Liver (tissue), 9 donors: ENCODE results near the gene NXPH3. TPM values are rescaled to one million over a fixed set of nuclear protein-coding genes. Genes with fewer than 3 reads are reported as not detected.
A peak's percentile ranks its signal among the peaks of the same experiment; 100 is the strongest.

Experiments
- DNase-seq: peaks from one replicate; pipeline ENCODE4 v3.0.0-alpha.2; 2017; ENCODE audit warnings: low spot score
- H3K27ac ChIP-seq, 2 donors: one replicate each; pipeline ENCODE4 v1.7.0; 2013; ENCODE audit warnings: inconsistent platforms in 2 of 2, low read length in 2 of 2, control low read depth in 1 of 2, low read depth in 1 of 2, mild to moderate bottlenecking in 1 of 2
- H3K27me3 ChIP-seq, 4 donors: one replicate each; pipeline versions ENCODE4 v1.6.1 to v1.7.0; 2013; ENCODE audit warnings: low read length in 3 of 4, inconsistent platforms in 1 of 4, mild to moderate bottlenecking in 1 of 4, moderate library complexity in 1 of 4; ENCODE audit not compliant: control insufficient read depth in 4 of 4, insufficient read depth in 4 of 4
- H3K36me3 ChIP-seq, 4 donors: one replicate each; pipeline versions ENCODE4 v1.6.1 to v1.7.0; 2013; ENCODE audit warnings: low read length in 3 of 4, mild to moderate bottlenecking in 3 of 4, low read depth in 1 of 4, moderate library complexity in 1 of 4; ENCODE audit not compliant: control insufficient read depth in 4 of 4, insufficient read depth in 3 of 4
- H3K4me1 ChIP-seq, 4 donors: one replicate each; pipeline versions ENCODE4 v1.6.1 to v1.7.0; 2013; ENCODE audit warnings: low read length in 3 of 4, mild to moderate bottlenecking in 3 of 4, moderate library complexity in 1 of 4; ENCODE audit not compliant: control insufficient read depth in 4 of 4, insufficient read depth in 4 of 4
- H3K4me3 ChIP-seq, 3 donors: one replicate each; pipeline versions ENCODE4 v1.6.1 to v1.7.0; 2013; ENCODE audit warnings: low read length in 3 of 3, control low read depth in 1 of 3, low read depth in 1 of 3, mild to moderate bottlenecking in 1 of 3
- H3K9ac ChIP-seq, 2 donors: one replicate each; pipeline ENCODE4 v1.7.0; 2013; ENCODE audit warnings: low read length in 2 of 2, mild to moderate bottlenecking in 2 of 2, moderate library complexity in 2 of 2, control low read depth in 1 of 2, low read depth in 1 of 2
- H3K9me3 ChIP-seq, 4 donors: one replicate each; pipeline versions ENCODE4 v1.6.1 to v1.7.0; 2013; ENCODE audit warnings: low read length in 3 of 4; ENCODE audit not compliant: control insufficient read depth in 4 of 4
- ATF3 ChIP-seq: IDR thresholded peaks from 2 replicates; pipeline ENCODE4 v1.6.1; 2016; ENCODE audit warnings: antibody characterized with exemption
- CTCF ChIP-seq: fragments of 150-350 bp; IDR thresholded peaks from 2 replicates; pipeline ENCODE4 v1.5.1; 2017; ENCODE audit warnings: improper control_type of control experiment, low read depth, low read length; ENCODE audit not compliant: missing input control
- EGR1 ChIP-seq, 2 donors: IDR thresholded peaks; 2 replicates each; pipeline ENCODE4 v1.6.1; 2016 to 2018; ENCODE audit warnings: antibody characterized with exemption in 2 of 2, low read depth in 2 of 2
- FOXA1 ChIP-seq: IDR thresholded peaks from 2 replicates; pipeline ENCODE4 v1.6.1; 2016; ENCODE audit warnings: antibody characterized with exemption
- FOXA2 ChIP-seq: IDR thresholded peaks from 2 replicates; pipeline ENCODE4 v1.6.1; 2016; ENCODE audit warnings: antibody characterized with exemption
- GABPA ChIP-seq, 2 donors: IDR thresholded peaks in 1 of 2; conservative IDR thresholded peaks in 1 of 2; 2 replicates each; pipeline ENCODE4 v1.6.1; 2016; ENCODE audit warnings: antibody characterized with exemption in 2 of 2, mild to moderate bottlenecking in 1 of 2, moderate library complexity in 1 of 2
- HNF4A ChIP-seq, 2 donors: conservative IDR thresholded peaks; 2 replicates each; pipeline ENCODE4 v1.6.1; 2016; ENCODE audit warnings: antibody characterized with exemption in 2 of 2, mild to moderate bottlenecking in 2 of 2
- HNF4G ChIP-seq: IDR thresholded peaks from 2 replicates; pipeline ENCODE4 v1.6.1; 2016; ENCODE audit warnings: antibody characterized with exemption
- JUND ChIP-seq, 2 donors: IDR thresholded peaks; 2 replicates each; pipeline ENCODE4 v1.6.1; 2016; ENCODE audit warnings: antibody characterized with exemption in 2 of 2
- NR2F2 ChIP-seq: IDR thresholded peaks from 2 replicates; pipeline ENCODE4 v1.6.1; 2016; ENCODE audit warnings: antibody characterized with exemption
- RAD21 ChIP-seq, 2 donors: IDR thresholded peaks; 2 replicates each; pipeline ENCODE4 v1.6.1; 2016; ENCODE audit warnings: antibody characterized with exemption in 2 of 2, mild to moderate bottlenecking in 2 of 2
- REST ChIP-seq: IDR thresholded peaks from 2 replicates; pipeline ENCODE4 v1.6.1; 2016; ENCODE audit warnings: antibody characterized with exemption, mild to moderate bottlenecking
- RXRA ChIP-seq, 2 donors: IDR thresholded peaks; 2 replicates each; pipeline ENCODE4 v1.6.1; 2017 to 2018; ENCODE audit warnings: antibody characterized with exemption in 2 of 2, mild to moderate bottlenecking in 1 of 2
- SP1 ChIP-seq: IDR thresholded peaks from 2 replicates; pipeline ENCODE4 v1.6.1; 2018; ENCODE audit warnings: antibody characterized with exemption, mild to moderate bottlenecking
- TAF1 ChIP-seq: conservative IDR thresholded peaks from 2 replicates; pipeline ENCODE4 v1.6.1; 2016; ENCODE audit warnings: antibody characterized with exemption, mild to moderate bottlenecking
- YY1 ChIP-seq: IDR thresholded peaks from 2 replicates; pipeline ENCODE4 v1.6.1; 2016; ENCODE audit warnings: antibody characterized with exemption, mild to moderate bottlenecking
- WGBS: extraction: QIAGEN DNeasy Blood & Tissue Kit; methylation state at CpG from one replicate; pipeline ENCODE4 v1.1.7; 2013; 5-methylcytosine and 5-hydroxymethylcytosine counted together
- polyA plus RNA-seq, 2 donors: library from polyadenylated mRNA; stranded (reverse) in 1 of 2; unstranded in 1 of 2; fragments of 200-250 nt in 1 of 2; fragments of >200 nt in 1 of 2; fragmentation: Nextera tagmentation in 1 of 2; extraction: Ambion mirVana in 1 of 2; gene quantifications; one replicate each; pipeline versions ENCODE4 v1.2.1 to v1.2.3, GENCODE V29; 2013 to 2015
- total RNA-seq, 2 donors: library from RNA; depleted of rRNA; stranded (reverse); fragments of >200 nt; gene quantifications; one replicate each; pipeline ENCODE4 v1.2.3, GENCODE V29; 2014
- TF ChIP-seq, protein P1 (sequence below): IDR thresholded peaks from 2 replicates; pipeline ENCODE4 v1.6.1; 2016; ENCODE audit warnings: antibody characterized with exemption
- TF ChIP-seq, protein P2 (sequence below): IDR thresholded peaks from 2 replicates; pipeline ENCODE4 v1.6.1; 2016; ENCODE audit warnings: antibody characterized with exemption
- donor health status: healthy.
- donor health status: healthy.
- donor health status: healthy.
- donor health status: healthy.
- donor health status: healthy.

NXPH3 gene
- total and polyA plus RNA-seq, 4 donors = 0.17 to 0.22 TPM; not detected in 2

DNA sequence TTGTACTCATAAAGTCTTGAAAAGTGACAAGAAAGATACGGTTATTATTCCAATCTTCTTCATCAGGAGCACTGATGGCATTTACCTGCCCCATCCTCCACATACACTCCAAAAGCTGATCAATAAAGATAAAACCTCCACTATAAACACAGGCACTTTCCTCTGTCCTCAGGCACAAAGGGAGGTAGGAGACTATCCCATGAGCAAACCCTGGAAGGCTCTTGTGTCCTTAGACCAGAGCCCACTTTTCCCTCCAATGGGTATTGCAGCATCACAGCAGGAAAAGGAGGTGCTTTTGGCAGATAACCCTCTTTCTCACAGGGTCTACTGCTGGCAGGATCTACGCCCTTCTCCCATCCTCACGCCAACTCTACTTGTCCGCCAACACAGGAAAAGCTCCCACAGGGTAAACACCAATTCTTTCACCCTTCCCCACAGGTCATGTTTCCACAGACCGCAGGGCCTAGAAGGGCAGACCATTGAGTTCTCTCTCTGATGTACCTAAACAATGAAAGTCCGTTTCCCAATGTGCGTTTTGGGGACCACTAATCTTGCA lies 28.7 kb downstream of the NXPH3 start:
- H3K9me3 ChIP-seq = no peaks in the 10 kb centered on the region
- TF ChIP-seq CTCF (no peak), NR2F2 (peak; percentile 40)
- no peaks in the 10 kb centered on the region for H3K27me3 ChIP-seq
- no peak for DNase-seq
- no peak overlapping the region for H3K4me3 ChIP-seq
- peaks cover 9 to 53% (median 42%) of the 10 kb centered on the region in 4 donors for H3K36me3 ChIP-seq
- no peak overlapping the region for H3K27ac ChIP-seq
- H3K4me1 ChIP-seq = no peaks in the 10 kb centered on the region
- 89% methylated on average over 7 of the region's 7 CpGs for WGBS
- no peak overlapping the region for H3K9ac ChIP-seq

- Histone ChIP-seq H3K9ac (no peak overlapping the region), H3K27ac (no peak overlapping the region), H3K27me3 (no peaks in the 10 kb centered on the region), H3K4me1 (peaks cover 6 to 29% (median 22%) of the 10 kb centered on the region in 4 donors), H3K36me3 (peaks cover 0 to 27% (median 23%) of the 10 kb centered on the region in 4 donors), H3K4me3 (no peak overlapping the region), H3K9me3 (no peaks in the 10 kb centered on the region)
- WGBS = 31% methylated on average over 5 of the region's 5 CpGs
- no peak for DNase-seq
- TF ChIP-seq HNF4A (conservative IDR thresholded peaks at IDR 0.05) = peak; percentile 41 to 52
- TF ChIP-seq, protein P1, sequence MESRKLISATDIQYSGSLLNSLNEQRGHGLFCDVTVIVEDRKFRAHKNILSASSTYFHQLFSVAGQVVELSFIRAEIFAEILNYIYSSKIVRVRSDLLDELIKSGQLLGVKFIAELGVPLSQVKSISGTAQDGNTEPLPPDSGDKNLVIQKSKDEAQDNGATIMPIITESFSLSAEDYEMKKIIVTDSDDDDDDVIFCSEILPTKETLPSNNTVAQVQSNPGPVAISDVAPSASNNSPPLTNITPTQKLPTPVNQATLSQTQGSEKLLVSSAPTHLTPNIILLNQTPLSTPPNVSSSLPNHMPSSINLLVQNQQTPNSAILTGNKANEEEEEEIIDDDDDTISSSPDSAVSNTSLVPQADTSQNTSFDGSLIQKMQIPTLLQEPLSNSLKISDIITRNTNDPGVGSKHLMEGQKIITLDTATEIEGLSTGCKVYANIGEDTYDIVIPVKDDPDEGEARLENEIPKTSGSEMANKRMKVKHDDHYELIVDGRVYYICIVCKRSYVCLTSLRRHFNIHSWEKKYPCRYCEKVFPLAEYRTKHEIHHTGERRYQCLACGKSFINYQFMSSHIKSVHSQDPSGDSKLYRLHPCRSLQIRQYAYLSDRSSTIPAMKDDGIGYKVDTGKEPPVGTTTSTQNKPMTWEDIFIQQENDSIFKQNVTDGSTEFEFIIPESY = peak; percentile 29
- TF ChIP-seq, protein P2, sequence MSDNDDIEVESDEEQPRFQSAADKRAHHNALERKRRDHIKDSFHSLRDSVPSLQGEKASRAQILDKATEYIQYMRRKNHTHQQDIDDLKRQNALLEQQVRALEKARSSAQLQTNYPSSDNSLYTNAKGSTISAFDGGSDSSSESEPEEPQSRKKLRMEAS = peak; percentile 31
- no peak for TF ChIP-seq EGR1 (IDR thresholded peaks at IDR 0.05; ENCODE audit: low read depth in 2 of 2)
- peak; percentile 55 for TF ChIP-seq YY1
- TF ChIP-seq FOXA1 = no peak
- TF ChIP-seq TAF1 = no peak
- TF ChIP-seq HNF4G = peak; percentile 32
- no peak for TF ChIP-seq ATF3
- no peak for TF ChIP-seq REST
- TF ChIP-seq CTCF = no peak
- TF ChIP-seq NR2F2 = no peak
- no peak for TF ChIP-seq SP1
- TF ChIP-seq GABPA (IDR thresholded peaks at IDR 0.05 in 1 of 2, conservative IDR thresholded peaks at IDR 0.05 in 1 of 2) = no peak
- peak in 1 of 2 donors; percentile 36 for TF ChIP-seq JUND (IDR thresholded peaks at IDR 0.05)
- no peak for TF ChIP-seq FOXA2
- TF ChIP-seq RXRA (IDR thresholded peaks at IDR 0.05) = peak; percentile 51 to 54
- TF ChIP-seq RAD21 (IDR thresholded peaks at IDR 0.05) = peak; percentile 35 to 43
Observed at GRCh38 chr17:49610883-49611584, 35.4 kb downstream of the NXPH3 start.
